GM23338 (cell line): ENCODE measurements around the gene JCHAIN. TPM values are rescaled to one million over a fixed set of nuclear protein-coding genes. Genes with fewer than 3 reads are reported as not detected.
A peak's percentile ranks its signal among the peaks of the same experiment; 100 is the strongest.

Source experiments
- ATAC-seq: fragments of 200-7000 bp; cut with Tn5 transposase; 3 replicates; pipeline ENCODE4 v1.9.1; 2020
- DNase-seq: peaks from one replicate; pipeline ENCODE4 v3.0.0-alpha.2; 2015; ENCODE audit warnings: low spot score
- H2AFZ ChIP-seq: fragments of 200-600 bp; sonication (generic); 2 replicates; pipeline ENCODE4 v1.8.0; 2016; ENCODE audit warnings: antibody characterized with exemption, mild to moderate bottlenecking, moderate library complexity
- H3F3A ChIP-seq: fragments of 200-600 bp; sonication (generic); replicated peaks from 2 replicates; pipeline ENCODE4 v1.8.0; 2017; ENCODE audit warnings: antibody characterized with exemption, mixed run types, low read depth
- H3K27ac ChIP-seq: fragments of 200-600 bp; sonication (generic); 2 replicates; pipeline ENCODE4 v1.6.1; 2016; ENCODE audit warnings: low read depth
- H3K27me3 ChIP-seq: fragments of 200-600 bp; sonication (generic); 2 replicates; pipeline ENCODE4 v1.8.0; 2016; ENCODE audit warnings: mild to moderate bottlenecking, mixed run types, moderate library complexity; ENCODE audit not compliant: insufficient read depth
- H3K36me3 ChIP-seq: fragments of 200-600 bp; sonication (generic); 2 replicates; pipeline ENCODE4 v1.8.0; 2016; ENCODE audit warnings: mild to moderate bottlenecking; ENCODE audit not compliant: insufficient read depth
- H3K4me1 ChIP-seq: fragments of 200-600 bp; sonication (generic); 2 replicates; pipeline ENCODE4 v1.8.0; 2016; ENCODE audit warnings: mild to moderate bottlenecking, moderate library complexity; ENCODE audit not compliant: insufficient read depth
- H3K4me2 ChIP-seq: fragments of 200-600 bp; sonication (generic); 2 replicates; pipeline ENCODE4 v1.7.1; 2017; ENCODE audit warnings: mixed run types
- H3K4me3 ChIP-seq: fragments of 200-600 bp; sonication (generic); 2 replicates; pipeline ENCODE4 v1.6.1; 2016; ENCODE audit warnings: mixed run types
- H3K79me2 ChIP-seq: fragments of 200-600 bp; sonication (generic); replicated peaks from 2 replicates; pipeline ENCODE4 v1.8.0; 2017; ENCODE audit warnings: mild to moderate bottlenecking; ENCODE audit not compliant: insufficient read depth
- H3K9me2 ChIP-seq: fragments of 200-600 bp; sonication (generic); 2 replicates; pipeline ENCODE4 v1.8.0; 2017; ENCODE audit not compliant: insufficient read depth
- H4K20me1 ChIP-seq: fragments of 200-600 bp; sonication (generic); replicated peaks from 2 replicates; pipeline ENCODE4 v1.8.0; 2017; ENCODE audit warnings: mild to moderate bottlenecking; ENCODE audit not compliant: insufficient read depth
- H3K27ac Mint-ChIP-seq: 2 replicates; pipeline ENCODE4 v1.8.0; 2020; ENCODE audit warnings: inconsistent platforms, mild to moderate bottlenecking, moderate library complexity, mixed read lengths
- H3K27me3 Mint-ChIP-seq: 3 replicates; pipeline ENCODE4 v1.8.0; 2022; ENCODE audit warnings: low read depth, mild to moderate bottlenecking, moderate library complexity, mixed read lengths, inconsistent platforms; ENCODE audit not compliant: insufficient read depth, poor library complexity
- H3K36me3 Mint-ChIP-seq: 3 replicates; pipeline ENCODE4 v1.8.0; 2021; ENCODE audit warnings: low read depth, mild to moderate bottlenecking, inconsistent platforms, moderate library complexity, mixed read lengths
- H3K4me1 Mint-ChIP-seq: 3 replicates; pipeline ENCODE4 v1.8.0; 2020; ENCODE audit warnings: mild to moderate bottlenecking, inconsistent platforms, mixed read lengths
- H3K4me3 Mint-ChIP-seq: 3 replicates; pipeline ENCODE4 v1.8.0; 2021; ENCODE audit warnings: moderate library complexity, mild to moderate bottlenecking, inconsistent platforms, mixed read lengths
- H3K9me3 Mint-ChIP-seq: 3 replicates; pipeline ENCODE4 v1.8.0; 2020; ENCODE audit warnings: moderate library complexity, mild to moderate bottlenecking, inconsistent platforms, mixed read lengths
- CREB1 ChIP-seq: fragments of 250-450 bp; sonication (Bioruptor Pico); IDR thresholded peaks from 2 replicates; pipeline ENCODE4 v1.5.0; 2020; ENCODE audit warnings: low read depth, mild to moderate bottlenecking, moderate library complexity
- CTCF ChIP-seq, 2 experiments: fragments of 200-600 bp in 1 of 2; sonication (generic) in 1 of 2; conservative IDR thresholded peaks; 2 replicates each; pipeline versions ENCODE4 v1.5.1 to v1.6.1; 2016 to 2017; ENCODE audit warnings: antibody characterized with exemption in 2 of 2, low read depth in 2 of 2, mild to moderate bottlenecking in 2 of 2, moderate library complexity in 1 of 2
- ETS1 ChIP-seq: IDR thresholded peaks from 2 replicates; pipeline ENCODE4 v1.6.1; 2016; ENCODE audit warnings: antibody characterized with exemption
- EZH2phosphoT487 ChIP-seq: fragments of 200-600 bp; sonication (generic); IDR thresholded peaks from one replicate; pipeline ENCODE4 v1.8.1; 2018; ENCODE audit warnings: antibody characterized with exemption; ENCODE audit not compliant: unreplicated experiment
- JUNB ChIP-seq: IDR thresholded peaks from one replicate; pipeline ENCODE4 v1.6.1; 2016; ENCODE audit warnings: antibody characterized with exemption; ENCODE audit not compliant: unreplicated experiment
- NANOG ChIP-seq: IDR thresholded peaks from 2 replicates; pipeline ENCODE4 v1.6.1; 2016; ENCODE audit warnings: antibody characterized with exemption, borderline replicate concordance
- REST ChIP-seq: IDR thresholded peaks from one replicate; pipeline ENCODE4 v1.6.1; 2018; ENCODE audit warnings: antibody characterized with exemption; ENCODE audit not compliant: unreplicated experiment
- STAT1 ChIP-seq: IDR thresholded peaks from one replicate; pipeline ENCODE4 v1.6.1; 2016; ENCODE audit warnings: antibody characterized with exemption; ENCODE audit not compliant: unreplicated experiment
- ZNF462 ChIP-seq: fragments of 250-450 bp; sonication (Bioruptor Pico); IDR thresholded peaks from 2 replicates; pipeline ENCODE4 v1.5.0; 2020; ENCODE audit warnings: mild to moderate bottlenecking, moderate library complexity
- polyA plus RNA-seq: library from polyadenylated mRNA; unstranded; fragments of >200 nt; fragmentation: Nextera tagmentation; extraction: Ambion mirVana; gene quantifications from 2 replicates; pipeline ENCODE4 v1.2.1, GENCODE V29; 2016
- total RNA-seq: library from RNA; depleted of rRNA; stranded (reverse); fragments of >200 nt; shearing (Covaris generic); gene quantifications from 2 replicates; pipeline ENCODE4 v1.2.3, GENCODE V29; 2014

Gene JCHAIN
- total and polyA plus RNA-seq, 2 experiments from 2014 or later, result 0.23 TPM; not detected in 1

DNA sequence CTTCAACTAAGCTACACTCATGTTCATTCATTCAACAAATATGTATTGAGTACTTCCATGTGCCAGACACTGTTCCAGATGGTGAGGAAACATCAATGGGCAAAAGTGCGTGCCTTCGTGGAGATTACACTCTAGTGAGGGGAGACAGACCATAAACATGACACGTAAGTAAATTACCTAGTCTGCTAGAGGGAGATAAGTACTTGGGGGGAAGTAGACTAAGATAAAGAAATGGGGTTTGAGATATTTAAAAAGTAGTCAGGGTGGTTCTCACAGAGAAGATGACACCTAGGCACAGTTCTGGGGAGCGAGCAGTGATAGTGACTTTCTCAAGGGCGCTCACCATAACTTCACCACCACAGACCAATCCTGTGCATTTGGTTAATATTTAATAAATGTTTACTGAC is 11.7 kb downstream of the JCHAIN start:
- Mint-ChIP-seq H3K27me3 (no peaks in the 10 kb centered on the region), H3K36me3 (no peaks in the 10 kb centered on the region), H3K4me3 (no peak overlapping the region), H3K27ac (no peak overlapping the region), H3K9me3 (no peaks in the 10 kb centered on the region), H3K4me1 (no peaks in the 10 kb centered on the region)
- no peak overlapping the region for H3K4me3 ChIP-seq
- H3K4me2 ChIP-seq, result no peak overlapping the region
- H3K4me1 ChIP-seq, result no peaks in the 10 kb centered on the region
- H3K9me2 ChIP-seq, result no peaks in the 10 kb centered on the region
- H4K20me1 ChIP-seq, result no peaks in the 10 kb centered on the region
- no peaks in the 10 kb centered on the region for H3K36me3 ChIP-seq
- H3F3A ChIP-seq, result no peaks in the 10 kb centered on the region
- H3K27ac ChIP-seq, result no peak overlapping the region
- TF ChIP-seq JUNB, result no peak
- TF ChIP-seq ETS1, result no peak
- TF ChIP-seq NANOG, result no peak
- TF ChIP-seq CREB1, result no peak
- TF ChIP-seq CTCF (conservative IDR thresholded peaks at IDR 0.05; ENCODE audit: low read depth in 2 of 2), result no peak
- TF ChIP-seq ZNF462 (CRISPR knock-in tag), result no peak
- TF ChIP-seq REST, result no peak
- no peak for TF ChIP-seq STAT1
- no peak for TF ChIP-seq EZH2phosphoT487
- no peak for ATAC-seq
- no peaks in the 10 kb centered on the region for H3K27me3 ChIP-seq
- 0 out of 2 replicates have a peak overlapping the region, but pooled peaks have one; percentile 7 for H2AFZ ChIP-seq
- no peak for DNase-seq
- H3K79me2 ChIP-seq, result no peaks in the 10 kb centered on the region
